Body of pancreas (tissue), 4 donors: ENCODE data around the gene EHMT1. TPM values are rescaled to one million over a fixed set of nuclear protein-coding genes. Genes with fewer than 3 reads are reported as not detected.

Experiments
- ATAC-seq: fragments of 150-250 bp; one replicate; pipeline ENCODE4 v1.9.1; 2016
- DNase-seq, 4 donors: peaks; one replicate each; pipeline ENCODE4 v3.0.0-alpha.2; 2019
- H3K27ac ChIP-seq, 4 donors: fragments of 200-600 bp; sonication (generic); 1 replicate in 3 of 4; 2 replicates in 1 of 4; pipeline versions ENCODE4 v1.5.1 to v1.6.1; 2016 to 2019; ENCODE audit warnings: mild to moderate bottlenecking in 1 of 4, mixed read lengths in 1 of 4, moderate library complexity in 1 of 4
- H3K27me3 ChIP-seq, 2 donors: fragments of 200-600 bp; sonication (generic); one replicate each; pipeline ENCODE4 v1.6.0; 2016; ENCODE audit warnings: mild to moderate bottlenecking in 1 of 2
- H3K36me3 ChIP-seq, 2 donors: fragments of 200-600 bp; sonication (generic); replicated peaks in 1 of 2; 2 replicates each; pipeline ENCODE4 v1.5.1; 2016; ENCODE audit warnings: low read depth in 2 of 2; ENCODE audit not compliant: insufficient read depth in 1 of 2
- H3K4me1 ChIP-seq: fragments of 200-600 bp; sonication (generic); one replicate; pipeline ENCODE4 v1.6.0; 2016
- H3K4me3 ChIP-seq, 2 donors: fragments of 200-600 bp; sonication (generic); 1 replicate in 1 of 2; 2 replicates in 1 of 2; pipeline ENCODE4 v1.5.1; 2016 to 2019
- H3K9me3 ChIP-seq, 3 donors: fragments of 200-600 bp; sonication (generic); 1 replicate in 2 of 3; 2 replicates in 1 of 3; pipeline ENCODE4 v1.5.1; 2016
- POLR2A ChIP-seq, 3 donors: fragments of 450-650 bp; IDR thresholded peaks; one replicate each; pipeline ENCODE4 v1.6.1; 2016; ENCODE audit warnings: antibody characterized with exemption in 3 of 3, mild to moderate bottlenecking in 2 of 3
- WGBS, 2 donors: methylation state at CpG; one replicate each; pipeline ENCODE4 v1.1.5; 2017; 5-methylcytosine and 5-hydroxymethylcytosine counted together
- intact Hi-C: fragments of 100-400 bp; cut with DNase I; formaldehyde crosslinking; loops from one replicate; pipeline ENCODE4 v1.15.1; 2023
- total RNA-seq, 2 donors: library from RNA; depleted of rRNA; stranded (reverse); fragments of >200 nt; gene quantifications; one replicate each; pipeline ENCODE4 v1.1.0, GENCODE V29; 2016
- TF ChIP-seq, protein P1 (sequence below), 7 experiments: fragments of 450-650 bp in 4 of 7; fragments of 200-600 bp in 3 of 7; sonication (generic) in 3 of 7; IDR thresholded peaks; one replicate each; pipeline ENCODE4 v1.5.1; 2016 to 2019; ENCODE audit warnings: antibody characterized with exemption in 7 of 7

EHMT1 gene
- total RNA-seq, 2 donors from 2014 or later = 41.0 to 65.9 TPM

DNA sequence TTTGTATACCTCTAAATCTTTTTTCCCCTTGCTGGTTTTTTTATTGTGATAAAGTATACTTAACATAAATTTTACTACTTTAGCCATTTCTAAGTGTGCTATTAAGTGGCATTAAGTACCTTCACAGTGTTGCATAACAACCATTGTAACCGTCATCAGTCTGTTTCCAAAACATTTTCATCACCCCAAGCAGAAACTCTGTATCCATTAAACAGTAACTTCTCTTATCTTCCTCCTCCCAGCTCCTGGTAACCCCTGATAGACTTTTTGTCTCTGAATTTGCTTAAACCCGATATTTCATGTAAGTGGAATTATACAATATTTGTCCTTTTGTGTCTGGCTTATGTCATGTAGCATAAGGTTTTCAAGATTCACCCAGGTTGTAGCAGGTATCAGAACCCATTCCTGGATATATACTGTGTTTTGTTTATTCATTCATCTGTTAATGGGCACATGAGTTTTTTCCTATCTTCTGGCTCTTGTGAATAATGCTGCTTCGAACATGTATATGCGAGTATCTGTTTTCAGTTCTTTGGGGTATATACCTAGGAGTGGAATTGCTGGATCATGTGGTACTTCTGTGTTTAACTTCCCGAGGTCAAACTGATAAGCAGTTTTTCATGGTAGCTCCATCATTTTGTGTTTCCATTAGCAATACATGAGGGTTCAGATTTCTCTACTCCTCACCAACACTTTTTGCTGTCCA is 66.4 kb downstream of the EHMT1 start:
- TF ChIP-seq, protein P1, sequence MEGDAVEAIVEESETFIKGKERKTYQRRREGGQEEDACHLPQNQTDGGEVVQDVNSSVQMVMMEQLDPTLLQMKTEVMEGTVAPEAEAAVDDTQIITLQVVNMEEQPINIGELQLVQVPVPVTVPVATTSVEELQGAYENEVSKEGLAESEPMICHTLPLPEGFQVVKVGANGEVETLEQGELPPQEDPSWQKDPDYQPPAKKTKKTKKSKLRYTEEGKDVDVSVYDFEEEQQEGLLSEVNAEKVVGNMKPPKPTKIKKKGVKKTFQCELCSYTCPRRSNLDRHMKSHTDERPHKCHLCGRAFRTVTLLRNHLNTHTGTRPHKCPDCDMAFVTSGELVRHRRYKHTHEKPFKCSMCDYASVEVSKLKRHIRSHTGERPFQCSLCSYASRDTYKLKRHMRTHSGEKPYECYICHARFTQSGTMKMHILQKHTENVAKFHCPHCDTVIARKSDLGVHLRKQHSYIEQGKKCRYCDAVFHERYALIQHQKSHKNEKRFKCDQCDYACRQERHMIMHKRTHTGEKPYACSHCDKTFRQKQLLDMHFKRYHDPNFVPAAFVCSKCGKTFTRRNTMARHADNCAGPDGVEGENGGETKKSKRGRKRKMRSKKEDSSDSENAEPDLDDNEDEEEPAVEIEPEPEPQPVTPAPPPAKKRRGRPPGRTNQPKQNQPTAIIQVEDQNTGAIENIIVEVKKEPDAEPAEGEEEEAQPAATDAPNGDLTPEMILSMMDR (IDR thresholded peaks at IDR 0.05) = no peak
- TF ChIP-seq POLR2A (IDR thresholded peaks at IDR 0.05) = no peak
- no peak for DNase-seq
- 61 to 68% methylated on average over 5 of the region's 5 CpGs for WGBS, 2 donors
- intact Hi-C loops = no loop called here
- no peak for ATAC-seq
- H3K9me3 ChIP-seq = no peaks in the 10 kb centered on the region
- no peaks in the 10 kb centered on the region for H3K36me3 ChIP-seq
- peaks cover 31% of the 10 kb centered on the region for H3K4me1 ChIP-seq
- no peaks in the 10 kb centered on the region for H3K27me3 ChIP-seq
- no peak overlapping the region for H3K4me3 ChIP-seq
- peak overlapping the region in 1 of 4 donors; percentile 7 for H3K27ac ChIP-seq

DNA sequence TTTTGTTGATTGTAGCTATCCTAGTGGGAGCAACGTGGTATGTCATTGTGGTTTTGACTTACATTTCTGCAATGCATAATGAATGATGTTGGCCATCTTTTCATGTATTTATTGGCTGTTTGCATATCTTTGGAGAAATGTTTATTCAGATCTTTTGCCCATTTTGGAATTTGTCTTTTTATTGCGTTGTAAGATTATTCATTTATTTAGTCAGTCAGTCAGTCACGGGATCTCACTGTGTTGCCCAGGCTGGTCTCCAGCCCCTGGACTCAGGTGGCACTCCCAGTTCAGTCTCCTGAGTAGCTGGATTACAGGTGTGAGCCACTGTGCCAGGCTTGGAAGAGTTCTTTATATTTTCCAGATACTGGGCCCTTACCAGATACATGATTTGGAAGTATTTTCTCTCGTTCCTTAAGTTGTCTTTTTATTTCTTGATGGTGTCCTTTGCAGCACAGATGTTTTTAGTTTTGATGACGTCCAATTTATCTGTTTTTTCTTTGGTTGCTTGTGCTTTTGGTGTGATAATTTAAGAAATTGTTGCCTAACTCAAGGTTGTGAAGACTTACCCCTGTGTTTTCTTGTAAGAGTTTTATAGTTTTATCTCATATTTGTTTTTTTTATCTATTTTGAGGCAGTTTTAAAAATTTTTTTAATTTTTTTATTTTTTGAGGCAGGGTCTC is 67.1 kb downstream of the EHMT1 start:
- Histone ChIP-seq H3K4me1 (peaks cover 25% of the 10 kb centered on the region), H3K27me3 (no peaks in the 10 kb centered on the region), H3K36me3 (no peaks in the 10 kb centered on the region), H3K9me3 (no peaks in the 10 kb centered on the region), H3K4me3 (no peak overlapping the region), H3K27ac (no peak overlapping the region)
- TF ChIP-seq, protein P1 (IDR thresholded peaks at IDR 0.05) = no peak
- TF ChIP-seq POLR2A (IDR thresholded peaks at IDR 0.05) = no peak
- intact Hi-C loops = no loop called here
- 79 to 80% methylated on average over 5 of the region's 5 CpGs for WGBS, 2 donors
- ATAC-seq (no peak), DNase-seq (no peak)

DNA sequence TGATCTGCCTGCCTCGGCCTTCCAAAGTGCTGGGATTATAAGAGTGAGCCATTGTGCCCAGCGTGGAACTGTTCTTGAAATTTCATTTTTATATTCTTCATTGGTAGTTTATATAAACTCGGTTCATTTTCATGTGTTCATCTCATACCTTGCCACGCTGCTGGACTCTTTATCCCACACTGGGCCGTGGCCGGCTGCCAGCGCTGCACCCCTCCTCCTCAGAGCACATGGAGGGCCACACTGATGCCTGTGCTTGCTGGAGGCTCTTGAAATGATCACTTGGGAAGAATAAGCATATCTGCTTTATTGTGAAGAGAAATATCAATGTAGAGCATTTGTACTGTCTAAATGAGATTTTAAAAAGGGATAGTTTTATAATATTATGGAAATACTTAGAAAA is 69.5 kb downstream of the EHMT1 start:
- Histone ChIP-seq H3K36me3 (no peaks in the 10 kb centered on the region), H3K4me3 (no peak overlapping the region), H3K4me1 (peaks cover 15% of the 10 kb centered on the region), H3K9me3 (no peaks in the 10 kb centered on the region), H3K27ac (no peak overlapping the region), H3K27me3 (no peaks in the 10 kb centered on the region)
- intact Hi-C loops = no loop called here
- 92 to 95% methylated on average over 7 of the region's 7 CpGs for WGBS, 2 donors
- ATAC-seq (no peak), DNase-seq (no peak)
- no peak for TF ChIP-seq POLR2A (IDR thresholded peaks at IDR 0.05)
- TF ChIP-seq, protein P1 (IDR thresholded peaks at IDR 0.05) = no peak

DNA sequence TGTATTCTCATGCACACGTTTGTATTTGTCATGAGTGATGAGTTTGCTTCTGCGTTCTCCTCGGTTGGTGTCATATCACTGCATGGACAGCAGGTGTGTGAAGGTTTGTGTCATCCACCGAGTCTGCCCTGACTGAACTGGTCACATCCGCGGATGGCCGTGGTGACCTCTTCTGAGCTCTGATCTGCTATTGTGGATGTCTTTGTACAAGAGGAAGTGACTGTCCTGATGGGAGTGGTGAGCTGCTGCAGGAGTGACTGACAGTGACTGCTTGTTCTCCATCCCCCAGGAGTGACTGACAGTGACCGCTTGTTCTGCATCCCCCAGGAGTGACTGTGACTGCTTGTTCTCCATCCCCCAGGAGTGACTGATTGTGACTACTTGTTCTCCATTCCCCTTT is 69.9 kb downstream of the EHMT1 start:
- H3K9me3 ChIP-seq = no peaks in the 10 kb centered on the region
- no peak overlapping the region for H3K27ac ChIP-seq
- no peaks in the 10 kb centered on the region for H3K27me3 ChIP-seq
- ATAC-seq (no peak), DNase-seq (no peak)
- TF ChIP-seq, protein P1 (IDR thresholded peaks at IDR 0.05) = no peak
- TF ChIP-seq POLR2A (IDR thresholded peaks at IDR 0.05) = no peak
- H3K36me3 ChIP-seq = no peaks in the 10 kb centered on the region
- no peak overlapping the region for H3K4me3 ChIP-seq
- intact Hi-C loops = no loop called here
- H3K4me1 ChIP-seq = peaks cover 15% of the 10 kb centered on the region
- 60 to 67% methylated on average over 7 to 8 of the region's 8 CpGs for WGBS, 2 donors
